ENCODE results near the gene KCTD5.

Gene KCTD5

GRCh38 chr16:2713523-2713922, 31.2 kb downstream of the KCTD5 start (continued):
- TF ChIP-seq, protein P1, sequence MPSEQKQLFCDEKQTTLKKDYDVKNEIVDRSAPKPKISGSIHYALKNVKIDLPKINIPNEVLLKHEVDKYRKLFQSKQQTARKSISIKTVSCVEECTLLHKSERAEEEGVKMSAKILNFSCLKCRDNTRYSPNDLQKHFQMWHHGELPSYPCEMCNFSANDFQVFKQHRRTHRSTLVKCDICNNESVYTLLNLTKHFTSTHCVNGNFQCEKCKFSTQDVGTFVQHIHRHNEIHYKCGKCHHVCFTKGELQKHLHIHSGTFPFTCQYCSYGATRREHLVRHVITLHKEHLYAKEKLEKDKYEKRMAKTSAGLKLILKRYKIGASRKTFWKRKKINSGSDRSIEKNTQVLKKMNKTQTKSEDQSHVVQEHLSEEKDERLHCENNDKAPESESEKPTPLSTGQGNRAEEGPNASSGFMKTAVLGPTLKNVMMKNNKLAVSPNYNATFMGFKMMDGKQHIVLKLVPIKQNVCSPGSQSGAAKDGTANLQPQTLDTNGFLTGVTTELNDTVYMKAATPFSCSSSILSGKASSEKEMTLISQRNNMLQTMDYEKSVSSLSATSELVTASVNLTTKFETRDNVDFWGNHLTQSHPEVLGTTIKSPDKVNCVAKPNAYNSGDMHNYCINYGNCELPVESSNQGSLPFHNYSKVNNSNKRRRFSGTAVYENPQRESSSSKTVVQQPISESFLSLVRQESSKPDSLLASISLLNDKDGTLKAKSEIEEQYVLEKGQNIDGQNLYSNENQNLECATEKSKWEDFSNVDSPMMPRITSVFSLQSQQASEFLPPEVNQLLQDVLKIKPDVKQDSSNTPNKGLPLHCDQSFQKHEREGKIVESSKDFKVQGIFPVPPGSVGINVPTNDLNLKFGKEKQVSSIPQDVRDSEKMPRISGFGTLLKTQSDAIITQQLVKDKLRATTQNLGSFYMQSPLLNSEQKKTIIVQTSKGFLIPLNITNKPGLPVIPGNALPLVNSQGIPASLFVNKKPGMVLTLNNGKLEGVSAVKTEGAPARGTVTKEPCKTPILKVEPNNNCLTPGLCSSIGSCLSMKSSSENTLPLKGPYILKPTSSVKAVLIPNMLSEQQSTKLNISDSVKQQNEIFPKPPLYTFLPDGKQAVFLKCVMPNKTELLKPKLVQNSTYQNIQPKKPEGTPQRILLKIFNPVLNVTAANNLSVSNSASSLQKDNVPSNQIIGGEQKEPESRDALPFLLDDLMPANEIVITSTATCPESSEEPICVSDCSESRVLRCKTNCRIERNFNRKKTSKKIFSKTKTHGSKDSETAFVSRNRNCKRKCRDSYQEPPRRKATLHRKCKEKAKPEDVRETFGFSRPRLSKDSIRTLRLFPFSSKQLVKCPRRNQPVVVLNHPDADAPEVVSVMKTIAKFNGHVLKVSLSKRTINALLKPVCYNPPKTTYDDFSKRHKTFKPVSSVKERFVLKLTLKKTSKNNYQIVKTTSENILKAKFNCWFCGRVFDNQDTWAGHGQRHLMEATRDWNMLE (tag by site-specific recombination; conservative IDR thresholded peaks at IDR 0.05; ENCODE audit: low read depth) = no peak
- TF ChIP-seq, protein P2, sequence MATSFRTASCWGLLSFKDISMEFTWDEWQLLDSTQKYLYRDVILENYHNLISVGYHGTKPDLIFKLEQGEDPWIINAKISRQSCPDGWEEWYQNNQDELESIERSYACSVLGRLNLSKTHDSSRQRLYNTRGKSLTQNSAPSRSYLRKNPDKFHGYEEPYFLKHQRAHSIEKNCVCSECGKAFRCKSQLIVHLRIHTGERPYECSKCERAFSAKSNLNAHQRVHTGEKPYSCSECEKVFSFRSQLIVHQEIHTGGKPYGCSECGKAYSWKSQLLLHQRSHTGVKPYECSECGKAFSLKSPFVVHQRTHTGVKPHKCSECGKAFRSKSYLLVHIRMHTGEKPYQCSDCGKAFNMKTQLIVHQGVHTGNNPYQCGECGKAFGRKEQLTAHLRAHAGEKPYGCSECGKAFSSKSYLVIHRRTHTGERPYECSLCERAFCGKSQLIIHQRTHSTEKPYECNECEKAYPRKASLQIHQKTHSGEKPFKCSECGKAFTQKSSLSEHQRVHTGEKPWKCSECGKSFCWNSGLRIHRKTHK (tag by site-specific recombination; IDR thresholded peaks at IDR 0.05) = no peak
- no peak for TF ChIP-seq HOXD13 (CRISPR knock-in tag; IDR thresholded peaks at IDR 0.05; ENCODE audit: borderline replicate concordance)
- no peak for TF ChIP-seq ZBTB11 (tag by site-specific recombination; conservative IDR thresholded peaks at IDR 0.05; ENCODE audit: low read depth)
- TF ChIP-seq KLF9 (tag by site-specific recombination; IDR thresholded peaks at IDR 0.05; ENCODE audit: low read depth) = no peak
- no peak for TF ChIP-seq ZNF155 (tag by site-specific recombination; IDR thresholded peaks at IDR 0.05)
- TF ChIP-seq ZNF398 (tag by site-specific recombination; IDR thresholded peaks at IDR 0.05) = no peak
- TF ChIP-seq, protein P3, sequence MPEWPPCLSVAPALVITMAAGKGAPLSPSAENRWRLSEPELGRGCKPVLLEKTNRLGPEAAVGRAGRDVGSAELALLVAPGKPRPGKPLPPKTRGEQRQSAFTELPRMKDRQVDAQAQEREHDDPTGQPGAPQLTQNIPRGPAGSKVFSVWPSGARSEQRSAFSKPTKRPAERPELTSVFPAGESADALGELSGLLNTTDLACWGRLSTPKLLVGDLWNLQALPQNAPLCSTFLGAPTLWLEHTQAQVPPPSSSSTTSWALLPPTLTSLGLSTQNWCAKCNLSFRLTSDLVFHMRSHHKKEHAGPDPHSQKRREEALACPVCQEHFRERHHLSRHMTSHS (tag by site-specific recombination; IDR thresholded peaks at IDR 0.05) = no peak
- no peak for TF ChIP-seq ZNF560 (tag by site-specific recombination; IDR thresholded peaks at IDR 0.05; ENCODE audit: borderline replicate concordance)

- Histone ChIP-seq H3K36me3 (ENCODE audit: control insufficient read depth in 2 of 2, insufficient read depth in 1 of 2, low read length in 2 of 2) (peaks cover 0 to 15% of the 10 kb centered on the region in 2 experiments; a peak in 1 of 3 replicates), H3K9me3 (ENCODE audit: control insufficient read depth, insufficient read depth, low read depth, low read length) (no peaks in the 10 kb centered on the region), H3K4me1 (ENCODE audit: control insufficient read depth, insufficient read depth, low read length) (no peaks in the 10 kb centered on the region), H3K27ac (ENCODE audit: extremely low read depth, low read depth, low read length) (no peak overlapping the region), H3K4me3 (ENCODE audit: low read depth, low read length) (no peak overlapping the region)
- POLR2A ChIA-PET = no interaction called here
- CTCF ChIA-PET = no interaction called here
- TF ChIP-seq ZNF707 (tag by site-specific recombination; IDR thresholded peaks at IDR 0.05) (no peak), ZNF202 (tag by site-specific recombination; IDR thresholded peaks at IDR 0.05; ENCODE audit: borderline replicate concordance) (no peak), ZNF19 (tag by site-specific recombination; IDR thresholded peaks at IDR 0.05; ENCODE audit: low read depth) (no peak), KLF10 (tag by site-specific recombination; IDR thresholded peaks at IDR 0.05) (no peak)
- TF ChIP-seq, protein P4, sequence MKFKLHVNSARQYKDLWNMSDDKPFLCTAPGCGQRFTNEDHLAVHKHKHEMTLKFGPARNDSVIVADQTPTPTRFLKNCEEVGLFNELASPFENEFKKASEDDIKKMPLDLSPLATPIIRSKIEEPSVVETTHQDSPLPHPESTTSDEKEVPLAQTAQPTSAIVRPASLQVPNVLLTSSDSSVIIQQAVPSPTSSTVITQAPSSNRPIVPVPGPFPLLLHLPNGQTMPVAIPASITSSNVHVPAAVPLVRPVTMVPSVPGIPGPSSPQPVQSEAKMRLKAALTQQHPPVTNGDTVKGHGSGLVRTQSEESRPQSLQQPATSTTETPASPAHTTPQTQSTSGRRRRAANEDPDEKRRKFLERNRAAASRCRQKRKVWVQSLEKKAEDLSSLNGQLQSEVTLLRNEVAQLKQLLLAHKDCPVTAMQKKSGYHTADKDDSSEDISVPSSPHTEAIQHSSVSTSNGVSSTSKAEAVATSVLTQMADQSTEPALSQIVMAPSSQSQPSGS (tag by site-specific recombination; IDR thresholded peaks at IDR 0.05; ENCODE audit: low read depth) = no peak
- TF ChIP-seq, protein P5, sequence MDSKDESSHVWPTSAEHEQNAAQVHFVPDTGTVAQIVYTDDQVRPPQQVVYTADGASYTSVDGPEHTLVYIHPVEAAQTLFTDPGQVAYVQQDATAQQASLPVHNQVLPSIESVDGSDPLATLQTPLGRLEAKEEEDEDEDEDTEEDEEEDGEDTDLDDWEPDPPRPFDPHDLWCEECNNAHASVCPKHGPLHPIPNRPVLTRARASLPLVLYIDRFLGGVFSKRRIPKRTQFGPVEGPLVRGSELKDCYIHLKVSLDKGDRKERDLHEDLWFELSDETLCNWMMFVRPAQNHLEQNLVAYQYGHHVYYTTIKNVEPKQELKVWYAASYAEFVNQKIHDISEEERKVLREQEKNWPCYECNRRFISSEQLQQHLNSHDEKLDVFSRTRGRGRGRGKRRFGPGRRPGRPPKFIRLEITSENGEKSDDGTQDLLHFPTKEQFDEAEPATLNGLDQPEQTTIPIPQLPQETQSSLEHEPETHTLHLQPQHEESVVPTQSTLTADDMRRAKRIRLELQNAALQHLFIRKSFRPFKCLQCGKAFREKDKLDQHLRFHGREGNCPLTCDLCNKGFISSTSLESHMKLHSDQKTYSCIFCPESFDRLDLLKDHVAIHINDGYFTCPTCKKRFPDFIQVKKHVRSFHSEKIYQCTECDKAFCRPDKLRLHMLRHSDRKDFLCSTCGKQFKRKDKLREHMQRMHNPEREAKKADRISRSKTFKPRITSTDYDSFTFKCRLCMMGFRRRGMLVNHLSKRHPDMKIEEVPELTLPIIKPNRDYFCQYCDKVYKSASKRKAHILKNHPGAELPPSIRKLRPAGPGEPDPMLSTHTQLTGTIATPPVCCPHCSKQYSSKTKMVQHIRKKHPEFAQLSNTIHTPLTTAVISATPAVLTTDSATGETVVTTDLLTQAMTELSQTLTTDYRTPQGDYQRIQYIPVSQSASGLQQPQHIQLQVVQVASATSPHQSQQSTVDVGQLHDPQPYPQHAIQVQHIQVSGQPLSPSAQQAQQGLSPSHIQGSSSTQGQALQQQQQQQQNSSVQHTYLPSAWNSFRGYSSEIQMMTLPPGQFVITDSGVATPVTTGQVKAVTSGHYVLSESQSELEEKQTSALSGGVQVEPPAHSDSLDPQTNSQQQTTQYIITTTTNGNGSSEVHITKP (tag by site-specific recombination; IDR thresholded peaks at IDR 0.05) = no peak
Measured at GRCh38 chr16:2713985-2714774, 31.9 kb downstream of the KCTD5 start.
